HG03097 (cell line): ENCODE measurements around the gene ROCK1.
"Not testable (repeated sequence)": the region's sequence is repeated elsewhere in the genome, so short reads cannot be mapped to it uniquely, and the experiment has no call there.

ENCODE experiments used
- ATAC-seq: cut with Tn5 transposase; IDR thresholded peaks from one replicate; pipeline ENCODE4 v1.9.1; 2021; ENCODE audit not compliant: unreplicated experiment, low FRiP score

Gene ROCK1

DNA sequence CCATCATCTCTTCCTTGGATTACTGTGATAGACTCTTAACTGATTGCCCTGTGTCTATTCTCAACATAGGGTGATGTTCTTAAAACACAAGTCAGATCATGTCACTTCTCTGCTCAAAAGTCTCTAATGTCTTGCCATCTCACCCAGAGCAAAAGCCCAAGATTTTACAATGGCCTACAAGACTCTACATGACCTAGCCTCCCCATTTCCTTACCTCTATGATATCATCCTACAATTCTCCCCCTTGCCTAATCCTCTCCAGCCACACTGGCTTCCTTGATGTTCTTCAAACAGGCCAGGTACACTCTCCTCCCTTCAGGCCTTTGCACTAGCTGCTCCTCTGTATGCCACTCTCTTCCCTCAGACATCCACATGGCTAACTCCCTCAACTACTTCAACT lies 55.1 kb downstream of the ROCK1 start:
- no peak for ATAC-seq

GRCh38 chr18:21054252-21054821 lies 57.3 kb downstream of the ROCK1 start:
- ATAC-seq: no peak

- ATAC-seq: no peak
Measured at GRCh38 chr18:21053127-21053526, 58.5 kb downstream of the ROCK1 start.

DNA sequence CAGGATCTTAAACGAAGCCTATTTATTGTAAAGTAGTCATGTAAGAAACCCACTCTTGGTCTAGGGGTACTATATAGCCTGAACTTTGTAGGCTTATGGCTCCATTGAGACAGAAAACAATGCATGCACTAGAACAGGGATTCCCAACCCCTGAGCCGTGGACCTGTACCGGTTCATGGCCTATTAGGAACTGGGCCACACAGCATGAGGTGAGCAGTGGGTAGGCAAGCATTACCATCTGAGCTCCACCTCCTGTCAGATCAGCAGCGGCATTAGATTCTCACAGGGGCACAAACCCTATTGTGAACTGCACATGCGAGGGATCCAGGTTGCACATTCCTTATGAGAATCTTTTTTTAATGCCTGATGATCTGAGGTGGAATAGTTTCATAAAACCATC lies 59.2 kb downstream of the ROCK1 start:
- no peak for ATAC-seq

DNA sequence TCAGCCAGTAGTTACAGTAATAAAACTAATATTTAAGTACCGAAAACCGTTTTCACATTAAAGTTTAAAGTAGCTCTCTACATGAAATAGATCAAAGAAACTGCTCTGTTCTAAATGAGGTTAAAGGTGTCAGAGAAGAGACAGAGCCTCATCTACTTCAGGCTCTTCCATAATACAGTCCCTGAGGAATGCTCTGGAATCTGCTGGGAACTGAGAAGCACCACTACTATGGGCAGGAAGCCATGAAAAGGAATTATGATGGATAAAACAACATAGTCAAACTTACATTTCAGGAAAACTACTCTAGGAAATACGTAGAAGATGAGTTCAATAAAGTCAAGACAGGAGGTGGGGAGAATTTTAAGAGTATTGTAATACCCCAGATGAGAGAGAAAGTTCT lies 60.0 kb downstream of the ROCK1 start:
- no peak for ATAC-seq

DNA sequence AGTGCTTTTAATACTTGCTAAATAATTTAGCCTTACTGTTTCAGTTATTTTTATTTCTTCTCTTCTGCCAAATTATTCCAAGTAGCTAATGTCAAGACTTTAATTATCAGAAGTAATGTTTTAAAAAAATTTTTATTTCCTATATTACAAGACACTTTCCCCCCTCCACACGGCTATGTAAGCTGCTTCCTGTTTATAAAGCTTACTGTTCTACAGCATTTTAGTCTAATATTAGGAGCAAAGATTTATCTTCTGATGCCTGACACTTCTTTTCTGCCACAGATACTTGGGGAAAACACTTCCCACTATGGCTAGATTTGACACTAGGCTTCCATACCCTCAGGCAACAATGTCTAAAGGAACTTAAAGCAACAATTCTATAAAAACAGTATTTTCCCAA lies 62.3 kb downstream of the ROCK1 start:
- no peak for ATAC-seq

DNA sequence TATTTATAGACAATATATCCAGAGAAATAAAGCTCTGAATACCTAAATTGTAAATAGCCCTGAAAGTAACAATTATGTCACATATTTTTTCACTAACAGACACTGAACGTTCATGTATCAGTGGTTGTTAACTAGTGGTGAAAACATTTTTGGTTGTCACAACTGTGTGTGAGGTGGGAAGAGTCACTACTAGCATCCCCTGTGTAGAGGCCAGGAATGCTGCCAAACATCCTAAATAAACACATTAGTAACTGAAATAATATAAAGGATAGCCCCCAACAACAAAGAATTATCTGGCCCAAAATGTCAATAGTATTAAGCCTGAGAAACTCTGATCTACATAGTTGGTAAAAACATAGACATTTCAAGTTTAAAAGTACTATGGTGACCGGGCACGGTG lies 64.5 kb downstream of the ROCK1 start:
- no peak for ATAC-seq

GRCh38 chr18:21040466-21040865 lies 71.1 kb downstream of the ROCK1 start:
- no peak for ATAC-seq

DNA sequence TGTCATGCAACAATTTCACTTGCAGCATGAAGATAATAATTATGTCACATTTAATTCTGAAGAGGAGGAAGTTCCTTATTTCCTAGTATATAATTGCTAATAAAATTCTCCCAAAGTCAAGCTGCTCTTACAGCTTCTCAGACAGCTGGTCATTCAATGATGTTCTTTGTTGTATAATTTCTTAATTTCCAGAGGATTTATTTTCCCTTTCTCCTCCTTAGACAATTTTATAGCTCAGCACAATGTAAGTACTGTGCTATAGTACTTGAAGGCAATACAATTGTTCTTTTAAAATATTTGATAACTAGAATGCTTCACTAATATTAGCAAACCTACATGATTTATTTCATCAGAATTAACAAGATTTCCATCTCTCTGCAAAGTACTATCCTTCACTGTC lies 73.4 kb downstream of the ROCK1 start:
- ATAC-seq: no peak

DNA sequence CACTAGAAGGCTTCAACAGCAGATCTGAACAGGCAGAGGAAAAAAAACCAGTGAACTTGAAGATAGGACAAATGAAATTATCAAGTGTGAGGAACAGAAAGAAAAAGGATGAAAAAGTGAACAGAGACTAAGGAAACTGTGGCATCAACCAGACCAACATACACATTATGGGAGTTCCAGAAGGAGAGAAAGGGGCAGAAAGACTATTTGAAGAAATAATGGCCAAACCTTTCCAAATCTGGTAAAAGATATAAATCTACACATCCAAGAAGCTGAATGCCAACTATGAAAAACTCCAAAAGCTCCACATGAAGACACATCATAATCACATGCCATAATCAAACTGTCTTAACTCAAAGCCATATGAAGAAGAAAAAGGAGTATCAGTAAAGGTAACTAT lies 79.8 kb downstream of the ROCK1 start:
- no peak for ATAC-seq

- not testable (repeated sequence) for ATAC-seq
Measured at GRCh38 chr18:21018257-21018656, 93.4 kb downstream of the ROCK1 start.

GRCh38 chr18:21012308-21012707 lies 99.3 kb downstream of the ROCK1 start:
- ATAC-seq: no peak

GRCh38 chr18:21004726-21005125 lies 106.9 kb downstream of the ROCK1 start:
- ATAC-seq: no peak

- no peak for ATAC-seq
Measured at GRCh38 chr18:21000667-21001066, 110.9 kb downstream of the ROCK1 start.

GRCh38 chr18:20997371-20997770 lies 114.2 kb downstream of the ROCK1 start:
- ATAC-seq: no peak

GRCh38 chr18:20996418-20996817 lies 115.2 kb downstream of the ROCK1 start:
- no peak for ATAC-seq

DNA sequence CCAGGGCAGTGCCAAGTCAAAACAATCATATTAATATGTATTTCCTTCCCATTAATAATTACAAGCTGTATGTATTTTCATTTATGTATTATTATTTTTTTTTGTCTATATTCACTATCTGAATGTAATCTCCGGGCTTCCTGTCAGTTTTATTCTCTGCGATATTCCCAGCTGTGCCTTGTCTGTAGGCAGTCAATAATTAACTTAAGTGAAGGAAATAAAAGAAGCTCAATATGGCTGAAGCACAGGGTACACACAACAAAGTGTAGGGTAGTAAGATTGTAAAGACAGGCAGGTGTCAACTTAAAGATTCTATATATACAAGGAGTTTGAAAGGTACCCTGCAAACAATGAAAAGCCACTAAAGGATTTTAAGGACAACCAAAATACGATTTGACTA lies 122.9 kb downstream of the ROCK1 start:
- ATAC-seq: no peak

- ATAC-seq: no peak
Measured at GRCh38 chr18:20975077-20975476, 136.5 kb downstream of the ROCK1 start.

DNA sequence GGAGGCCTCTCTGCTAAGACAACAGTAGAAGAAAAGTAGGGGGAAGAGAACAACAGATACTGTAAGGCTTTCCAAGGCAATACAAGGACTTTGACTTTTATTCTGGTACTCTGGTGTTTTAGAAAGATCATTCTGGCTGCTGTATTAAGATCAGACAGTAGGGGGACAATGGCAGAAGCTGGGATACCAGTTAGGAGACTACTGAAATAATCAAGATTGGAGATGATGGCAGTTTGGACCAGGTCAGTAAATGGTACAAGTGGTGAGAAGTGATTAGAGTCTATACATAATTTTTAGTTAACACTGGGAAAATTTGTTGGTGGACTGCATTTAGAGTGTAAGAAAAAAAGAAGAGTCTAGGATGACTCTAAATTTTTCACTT lies 139.7 kb downstream of the ROCK1 start:
- no peak for ATAC-seq

DNA sequence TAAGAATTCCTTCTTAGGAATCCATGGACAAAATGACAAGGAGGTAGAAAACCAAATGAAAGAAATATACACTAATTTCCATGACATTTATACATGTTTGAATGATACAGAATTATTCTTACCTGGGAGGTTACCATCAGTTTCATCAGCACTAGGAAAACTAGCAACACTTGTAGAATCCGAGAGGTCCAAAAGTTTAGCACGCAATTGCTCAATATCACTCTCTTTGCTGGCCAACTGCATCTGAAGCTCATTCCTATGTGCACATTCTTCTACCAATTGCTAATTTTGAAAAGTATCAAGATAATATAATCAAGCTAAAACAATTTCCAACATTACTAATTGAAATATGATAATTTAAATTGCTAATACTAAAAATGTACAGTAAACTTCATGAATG lies 144.8 kb downstream of the ROCK1 start:
- ATAC-seq: no peak

GRCh38 chr18:20963027-20963426 lies 148.6 kb downstream of the ROCK1 start:
- no peak for ATAC-seq

GRCh38 chr18:20960735-20961134 lies 150.9 kb downstream of the ROCK1 start:
- ATAC-seq: no peak

DNA sequence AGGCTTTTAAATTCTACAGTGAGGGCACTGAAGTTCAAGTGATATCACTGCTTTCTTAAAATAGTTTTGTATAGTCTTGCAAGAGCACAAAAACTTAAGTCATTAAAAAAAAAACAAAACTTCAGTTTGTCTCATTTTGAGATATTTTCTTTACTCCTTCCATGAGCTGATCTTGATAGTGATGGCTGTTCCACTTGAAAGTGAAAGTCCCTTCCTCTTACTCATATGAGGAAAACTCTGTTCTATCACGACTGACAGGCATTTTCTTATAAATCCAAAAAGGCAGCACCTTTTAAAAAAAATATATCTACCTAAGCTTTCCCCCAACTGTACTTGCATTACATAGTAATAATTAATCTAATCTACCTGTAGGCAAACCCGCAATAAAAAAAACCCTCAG lies 160.8 kb downstream of the ROCK1 start:
- not testable (repeated sequence) for ATAC-seq
